Measurements from ENCODE around the gene FAM193B.
"Not testable (repeated sequence)": the region's sequence is repeated elsewhere in the genome, so short reads cannot be mapped to it uniquely, and the experiment has no call there.

Gene FAM193B

GRCh38 chr5:177536386-177536785 lies 18.0 kb downstream of the FAM193B start:
- no peak for DNase-seq

DNA sequence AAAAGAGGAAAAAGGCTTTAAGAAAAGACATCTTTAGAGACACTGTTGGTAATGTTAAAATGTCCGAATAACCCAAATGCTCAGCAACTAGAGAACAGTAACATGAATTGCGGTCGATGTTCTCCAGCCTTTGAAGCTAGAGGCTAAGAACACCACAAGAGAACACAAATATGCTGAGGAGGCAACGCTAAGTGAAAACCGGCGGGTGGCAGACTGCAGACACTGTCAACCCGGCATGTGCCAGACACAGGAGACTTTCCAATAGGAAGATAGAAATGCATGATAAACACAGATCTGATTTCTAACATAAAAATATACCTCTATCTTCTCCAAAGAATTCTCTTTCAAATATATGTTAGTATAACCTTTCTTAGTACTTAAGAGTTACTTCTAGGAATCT lies 19.2 kb downstream of the FAM193B start:
- DNase-seq = no peak

DNA sequence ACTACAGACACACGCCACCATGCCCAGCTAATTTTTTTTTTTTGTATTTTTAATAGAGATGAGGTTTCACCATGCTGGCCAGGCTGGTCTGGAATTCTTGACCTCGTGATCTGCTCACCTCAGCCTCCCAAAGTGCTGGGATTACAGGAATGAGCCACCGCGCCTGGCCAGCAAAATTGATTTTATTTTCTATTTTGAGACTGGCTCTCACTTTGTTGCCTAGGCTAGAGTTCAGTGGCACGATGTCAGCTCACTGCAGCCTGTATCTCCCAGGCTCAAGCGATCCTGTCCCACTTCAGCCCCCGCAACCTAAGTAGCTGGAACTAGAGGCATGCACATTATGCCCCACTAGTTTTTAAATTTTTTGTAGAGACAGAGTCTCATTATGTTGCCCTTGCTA lies 19.9 kb downstream of the FAM193B start:
- not testable (repeated sequence) for DNase-seq

DNA sequence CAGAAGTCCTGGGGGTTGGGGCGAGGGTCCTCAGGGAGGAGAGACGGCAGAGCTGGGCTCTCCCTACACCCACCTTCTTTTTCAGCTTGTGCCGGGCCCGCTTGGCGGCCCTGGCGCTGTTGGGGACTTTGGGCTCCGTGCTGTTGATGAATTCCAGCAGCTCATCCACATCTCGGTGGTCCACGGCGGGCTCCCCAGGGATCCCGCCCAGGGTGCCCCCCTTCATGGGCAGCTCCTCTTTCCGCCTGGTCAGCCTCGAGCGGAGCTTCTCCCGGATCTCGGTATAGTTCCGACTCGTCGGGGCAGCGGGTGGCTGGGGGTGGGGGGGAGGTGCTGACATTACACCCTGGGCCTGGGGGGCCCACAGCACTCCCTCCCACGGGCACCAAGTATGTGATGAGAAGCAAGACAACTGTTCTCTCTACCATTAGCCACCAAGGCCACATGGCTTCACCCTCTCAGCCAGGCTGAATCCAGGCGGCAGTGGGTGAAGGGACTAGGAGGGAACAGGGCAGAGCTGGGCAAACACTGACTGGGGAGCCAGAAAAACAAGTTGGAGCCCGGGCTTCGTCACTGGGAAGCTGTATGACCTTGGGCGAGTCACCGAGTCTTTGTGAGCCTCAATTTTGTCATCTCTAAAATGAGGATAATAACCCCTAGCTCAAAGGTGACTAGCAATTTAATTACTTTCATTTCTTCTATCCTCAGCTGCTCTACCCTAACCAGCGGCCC lies 23.0 kb downstream of the FAM193B start:
- DNase-seq = no peak

- no peak for DNase-seq
Observed at GRCh38 chr5:177530638-177531037, 23.7 kb downstream of the FAM193B start.

DNA sequence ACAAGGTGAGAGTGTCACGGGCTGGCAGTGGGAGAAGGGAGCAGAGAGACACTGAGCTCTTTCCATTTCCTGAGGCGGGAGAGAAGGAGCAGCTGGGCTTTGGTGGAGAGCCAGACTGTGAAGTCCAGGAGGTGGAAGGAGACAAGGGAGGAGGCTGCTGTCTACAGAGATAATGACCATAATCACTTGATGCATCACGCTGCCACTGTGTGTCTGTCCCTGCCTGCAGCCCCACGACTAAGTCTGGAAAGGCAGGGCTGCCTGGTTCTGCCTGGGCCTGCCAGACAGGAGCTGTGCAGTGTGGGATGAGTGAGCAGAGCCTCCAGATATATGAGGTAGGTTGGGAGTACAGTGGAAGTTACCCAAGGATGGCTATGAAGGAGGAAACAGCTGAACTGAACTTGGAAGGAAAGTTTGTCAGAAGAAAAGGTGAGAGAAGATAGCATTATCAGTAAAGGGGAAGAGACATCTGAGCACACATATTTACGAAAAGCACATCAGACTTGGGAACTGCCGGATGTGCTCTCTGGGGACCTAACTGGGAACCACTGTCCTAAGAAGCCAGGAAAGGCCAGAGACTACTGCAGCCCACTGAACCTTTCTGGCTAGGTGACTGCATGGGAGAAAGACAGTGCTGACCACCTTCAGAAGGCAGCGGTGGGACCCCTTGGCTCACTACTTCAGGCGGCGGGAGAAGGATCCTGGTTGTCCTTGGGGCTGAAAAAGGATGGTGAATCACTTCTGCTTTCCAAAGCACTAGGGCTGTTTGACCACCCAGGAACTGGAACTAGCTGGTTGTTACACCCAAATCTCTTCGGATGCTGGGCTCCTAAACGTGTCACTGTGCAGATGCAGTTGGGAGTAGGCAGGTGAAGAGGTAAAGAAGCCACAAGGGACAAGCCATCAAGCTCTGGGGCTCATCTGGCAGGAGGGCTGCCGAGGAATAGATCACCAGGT lies 24.8 kb downstream of the FAM193B start:
- DNase-seq = no peak

- DNase-seq = no peak
Observed at GRCh38 chr5:177528631-177529030, 25.7 kb downstream of the FAM193B start.

- no peak for DNase-seq
Observed at GRCh38 chr5:177527595-177527994, 26.8 kb downstream of the FAM193B start.

- DNase-seq = no peak
Observed at GRCh38 chr5:177526791-177527190, 27.6 kb downstream of the FAM193B start.

DNA sequence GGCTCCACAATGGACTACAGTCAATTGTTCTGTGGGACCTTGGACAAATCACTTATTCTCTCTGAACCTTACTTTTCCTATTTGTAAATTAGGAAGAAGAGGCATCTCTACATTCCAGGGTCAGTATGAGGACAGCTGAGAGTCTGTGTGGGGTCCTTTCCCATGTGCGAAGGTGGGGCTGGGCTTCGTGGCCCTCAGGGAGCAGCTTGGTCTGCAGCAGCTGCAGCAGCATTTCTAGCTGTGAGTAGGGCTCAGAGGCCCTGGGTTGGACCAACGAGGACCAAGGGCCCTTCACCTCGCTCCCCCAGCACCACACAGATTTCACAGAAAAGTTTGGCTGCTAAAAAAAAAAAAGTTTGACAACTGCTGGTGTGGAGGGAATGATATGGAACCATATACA lies 28.2 kb downstream of the FAM193B start:
- no peak for DNase-seq

DNA sequence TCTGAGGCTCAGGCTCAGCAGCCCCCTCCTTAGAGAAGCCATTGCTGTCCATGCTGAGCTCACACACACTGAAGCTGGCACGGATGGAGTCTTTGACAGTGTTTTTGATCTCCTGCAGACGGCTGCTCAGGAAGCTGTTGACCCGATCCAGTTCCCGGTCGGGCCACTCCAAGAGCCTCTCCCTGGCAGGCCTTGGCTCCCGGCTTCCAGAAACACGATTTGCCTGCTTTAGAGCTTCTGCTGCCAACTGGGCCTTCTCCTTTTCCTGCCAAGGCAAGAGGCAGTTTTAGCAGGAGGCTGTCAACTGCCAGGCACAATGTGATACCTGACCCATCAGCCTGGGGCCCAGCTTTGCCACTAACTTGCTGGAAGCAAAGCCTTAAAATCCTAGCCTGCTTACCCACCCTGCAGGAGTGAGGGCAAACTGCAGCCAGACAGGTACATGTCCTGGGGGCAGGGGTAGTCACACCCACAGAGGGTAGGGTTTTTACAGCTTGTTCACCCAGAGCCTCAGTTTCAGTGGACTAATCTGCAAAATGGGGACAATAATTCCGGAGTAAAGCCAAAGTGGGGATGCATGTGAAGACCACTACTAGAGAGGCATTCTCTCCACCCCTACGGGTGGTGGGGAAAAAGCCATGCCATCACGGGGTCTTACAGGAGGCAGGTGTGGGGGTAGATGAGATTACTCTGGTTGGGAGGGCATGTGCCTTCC lies 29.3 kb downstream of the FAM193B start:
- DNase-seq = no peak

DNA sequence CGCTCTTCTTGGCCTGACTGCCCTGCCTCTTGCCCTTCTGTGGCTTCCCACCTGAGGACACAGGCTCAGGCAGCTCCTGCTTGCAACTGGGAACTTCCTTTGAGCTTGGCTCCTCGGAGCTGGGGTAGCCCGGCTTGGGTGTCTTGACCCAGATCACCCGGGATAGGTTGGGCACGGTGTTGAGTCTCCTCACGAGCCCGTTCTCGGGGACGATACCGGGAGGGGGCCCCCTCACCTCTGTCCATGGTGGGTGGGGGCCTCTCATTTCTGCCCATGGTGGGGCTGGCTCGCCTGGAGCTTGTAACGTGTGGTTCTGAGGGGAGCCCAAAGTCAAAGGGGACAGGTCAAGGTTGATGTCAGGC lies 29.8 kb downstream of the FAM193B start:
- no peak for DNase-seq

DNA sequence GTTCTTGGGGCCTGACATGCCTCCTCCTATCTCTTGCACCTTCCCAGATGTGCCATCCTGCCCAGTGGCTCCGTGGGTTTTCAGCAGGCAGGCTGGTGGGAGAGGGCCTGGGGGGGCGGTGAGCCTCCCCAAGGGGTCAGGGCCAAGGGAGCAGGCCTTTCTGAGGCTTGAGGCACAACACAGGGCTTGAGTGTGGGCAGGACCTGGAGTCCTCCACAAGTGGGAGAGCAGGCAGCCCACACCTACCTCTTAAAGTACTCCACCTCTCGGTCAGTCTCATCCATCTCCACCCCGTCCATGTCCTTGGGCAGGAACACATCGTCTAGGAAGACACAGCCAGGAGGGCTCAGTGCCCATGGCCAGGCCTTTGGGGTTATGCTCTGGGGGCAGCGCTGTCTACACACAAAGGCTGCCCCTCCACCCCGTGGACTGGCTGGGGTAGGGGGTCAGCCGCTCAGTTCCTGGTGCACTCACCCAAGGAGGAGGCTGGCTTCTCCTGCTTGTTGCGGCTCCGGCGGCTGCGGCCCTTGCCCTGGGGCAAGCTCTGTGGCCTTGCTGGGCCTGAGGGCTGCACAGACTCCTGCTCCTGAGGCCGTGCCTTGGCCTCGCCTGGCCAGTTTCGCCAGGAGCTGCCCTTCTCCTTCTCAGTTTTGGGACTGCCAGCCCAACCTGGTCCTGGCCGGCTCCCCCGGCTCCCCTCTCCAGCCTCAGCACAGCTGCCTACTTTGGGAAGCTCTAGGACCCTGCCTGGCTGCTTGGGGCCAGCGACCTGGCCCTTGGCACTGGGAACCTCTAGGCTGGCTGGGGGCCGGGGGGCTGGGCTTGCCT lies 30.4 kb downstream of the FAM193B start:
- no peak for DNase-seq

DNA sequence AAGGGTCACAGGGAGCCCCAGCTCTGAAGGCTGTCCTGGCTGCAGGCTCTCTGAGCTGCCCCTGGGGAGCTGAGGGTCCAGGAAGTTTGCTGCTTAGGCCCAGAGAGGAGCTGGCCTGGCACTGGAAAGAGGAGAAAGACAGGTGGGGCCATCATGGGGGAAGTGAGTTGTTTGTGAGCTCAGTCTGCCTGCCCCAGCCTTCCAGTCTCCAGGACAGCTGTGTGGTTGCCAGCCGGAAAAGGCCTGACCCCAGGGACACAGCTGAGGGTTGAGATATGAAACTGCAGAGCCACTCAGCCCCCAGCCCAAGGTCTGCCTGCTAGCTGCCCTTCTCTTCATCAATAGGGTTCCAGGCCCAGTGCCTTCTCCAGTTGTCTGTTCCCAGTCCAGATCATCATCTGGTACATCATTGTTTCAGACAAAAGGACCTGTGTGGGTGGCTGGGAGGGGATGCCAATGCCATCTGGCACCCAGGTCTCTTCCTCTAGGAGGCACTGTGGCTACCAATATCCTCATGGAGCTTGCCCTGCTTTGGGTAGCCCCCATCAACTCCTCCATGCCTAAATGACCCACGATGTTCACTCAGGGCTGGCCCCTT lies 33.3 kb downstream of the FAM193B start:
- DNase-seq = no peak

- DNase-seq = no peak
Observed at GRCh38 chr5:177520271-177520670, 34.1 kb downstream of the FAM193B start.

DNA sequence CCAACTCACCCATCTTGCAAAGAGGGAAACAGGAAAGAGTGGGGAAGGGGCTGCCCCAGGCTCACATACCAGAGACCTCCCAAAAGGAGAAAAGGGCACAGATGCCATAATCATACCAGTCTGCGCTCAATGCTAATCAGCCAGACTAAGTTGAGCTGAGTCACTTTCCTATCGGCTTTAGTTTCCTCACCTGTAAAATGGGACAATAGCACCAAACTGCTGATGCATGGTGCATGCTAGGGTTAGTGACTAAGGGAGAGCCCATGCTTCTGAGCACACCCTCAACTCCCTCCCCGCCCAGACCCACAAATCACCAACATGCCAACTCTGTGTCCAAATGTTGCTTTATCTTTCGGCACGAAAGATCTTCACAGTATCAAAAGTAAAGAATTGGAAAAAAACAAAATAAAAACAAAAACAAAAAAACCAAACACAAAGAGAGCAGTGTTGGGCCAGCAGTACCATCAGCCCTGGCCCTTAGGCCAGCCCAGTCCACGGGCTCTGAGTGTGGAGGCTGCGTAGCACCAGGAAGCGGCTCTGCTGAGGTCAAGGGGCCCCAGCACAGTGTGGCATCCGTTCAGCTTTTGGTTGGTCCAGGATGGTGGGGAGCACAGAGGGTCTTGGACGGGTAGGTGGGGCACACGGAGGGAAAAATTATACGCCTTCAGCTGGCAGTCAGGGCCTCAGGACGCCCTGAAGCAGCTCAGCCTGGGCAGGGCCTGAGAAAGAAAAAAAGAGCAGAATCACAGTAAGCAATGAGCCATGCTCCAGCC lies 34.7 kb downstream of the FAM193B start:
- DNase-seq = no peak

GRCh38 chr5:177516601-177517568 lies 37.5 kb downstream of the FAM193B start, which contains the start of gene DDX41:
TSS of gene DDX41 (minus strand) at chr5:177516961. CDS start at chr5:177516945, 16 bp downstream.
- peak; percentile 96 to 97 for DNase-seq

- DNase-seq = no peak
Observed at GRCh38 chr5:177515580-177515979, 38.8 kb downstream of the FAM193B start.

DNA sequence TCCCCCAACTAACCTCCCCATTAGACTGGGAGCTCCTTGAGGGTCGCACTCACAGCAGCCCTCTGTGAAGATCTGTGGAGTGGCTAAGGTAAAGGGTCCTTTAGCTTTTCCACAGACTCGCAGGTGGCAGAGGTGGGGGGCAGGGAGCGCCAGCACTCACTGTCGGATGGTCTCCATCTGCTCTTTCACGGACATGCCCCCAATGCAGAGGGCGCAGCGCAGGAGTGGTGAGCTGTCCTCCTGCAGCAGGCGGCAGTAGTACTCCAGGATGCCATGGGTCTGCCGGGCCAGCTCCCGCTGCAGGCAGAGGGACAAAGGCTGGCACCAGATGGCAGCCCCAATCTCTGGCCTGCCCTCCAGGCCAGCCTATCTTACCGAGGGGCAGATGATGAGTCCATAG lies 39.8 kb downstream of the FAM193B start:
- DNase-seq = no peak

GRCh38 chr5:177513500-177513899 lies 40.9 kb downstream of the FAM193B start:
- DNase-seq = no peak
